ENCODE data around the gene CNTNAP2.

- no peak for TF ChIP-seq GATA2 (IDR thresholded peaks at IDR 0.05; ENCODE audit: low read depth, low read length)
- no peak for TF ChIP-seq GATA3 (IDR thresholded peaks at IDR 0.05; ENCODE audit: low read depth, low read length)
Observed at GRCh38 chr7:147980826-147981813, 1864.5 kb downstream of the CNTNAP2 start.
